ENCODE measurements around the gene HSPA9.
"Not testable (repeated sequence)": the region's sequence is repeated elsewhere in the genome, so short reads cannot be mapped to it uniquely, and the experiment has no call there.

The HSPA9 gene

DNA sequence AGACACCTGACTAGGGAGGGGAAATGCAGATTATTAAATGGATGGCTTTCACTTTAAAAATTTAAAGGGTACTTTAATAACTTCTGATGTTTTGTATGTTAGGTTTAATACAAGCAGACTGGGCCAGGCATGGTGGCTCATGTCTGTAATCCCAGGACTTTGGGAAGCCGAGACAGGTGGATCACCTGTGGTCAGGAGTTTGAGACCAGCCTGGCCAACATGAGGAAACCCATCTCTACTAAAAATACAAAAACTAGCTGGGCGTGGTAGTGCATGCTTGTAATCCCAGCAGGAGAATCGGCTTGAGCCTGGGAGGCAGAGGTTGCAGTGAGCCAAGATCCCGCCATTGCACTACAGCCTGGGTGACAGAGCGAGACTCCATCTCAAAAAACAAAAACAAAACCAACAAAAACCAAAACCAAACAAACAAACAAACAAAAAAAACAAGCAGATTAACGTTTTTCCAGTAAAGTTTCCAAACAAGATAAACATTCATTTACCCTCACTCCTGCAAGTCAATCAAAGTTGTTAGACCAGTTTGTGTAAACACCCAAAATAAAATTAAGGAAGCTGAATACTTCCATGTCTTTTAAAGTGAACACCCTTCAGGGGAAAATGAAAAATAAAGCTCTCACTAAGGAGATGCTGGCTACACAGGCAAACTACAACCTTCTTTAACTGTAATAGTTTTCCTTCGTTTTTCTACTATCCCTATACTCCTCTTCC, 46.3 kb downstream of the HSPA9 start:
- DNase-seq, result no peak

DNA sequence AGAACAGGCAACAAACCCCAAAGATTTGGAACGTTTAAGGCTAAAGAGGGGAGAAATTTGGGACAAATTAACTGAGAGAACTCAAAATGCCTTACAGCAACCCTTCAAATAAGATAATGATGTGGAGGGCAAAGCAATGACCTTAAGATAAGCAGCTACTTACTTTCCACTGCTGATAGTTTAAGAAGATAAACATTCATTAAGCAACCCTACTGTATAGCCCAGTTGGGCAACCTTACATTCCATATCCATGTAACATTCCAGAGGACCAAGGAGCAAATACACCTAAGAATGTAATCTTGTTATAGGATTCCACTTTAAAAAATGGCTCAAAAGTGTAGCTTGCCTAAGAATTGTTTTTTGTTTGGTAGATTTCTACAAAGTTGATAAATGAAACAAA, 47.0 kb downstream of the HSPA9 start:
- DNase-seq, result no peak

DNA sequence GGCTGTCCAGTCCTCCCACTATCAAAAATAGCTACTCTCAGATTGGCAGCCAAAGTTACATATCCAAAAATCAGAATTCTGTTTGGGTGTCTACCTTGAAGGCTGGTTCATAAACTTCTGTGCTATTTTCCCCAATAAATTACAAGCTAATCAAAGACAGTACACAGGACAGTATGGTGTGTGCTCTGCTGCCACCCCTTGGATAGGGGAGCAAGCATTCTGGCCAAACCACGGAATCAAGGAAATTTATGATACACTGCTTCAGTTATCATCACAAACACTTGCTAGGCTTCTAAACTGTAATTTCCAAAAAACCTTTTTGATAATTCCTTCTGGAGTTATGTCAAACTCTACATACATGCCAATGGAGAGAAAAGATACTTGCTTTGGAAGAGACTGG, 48.0 kb downstream of the HSPA9 start:
- DNase-seq, result no peak

DNA sequence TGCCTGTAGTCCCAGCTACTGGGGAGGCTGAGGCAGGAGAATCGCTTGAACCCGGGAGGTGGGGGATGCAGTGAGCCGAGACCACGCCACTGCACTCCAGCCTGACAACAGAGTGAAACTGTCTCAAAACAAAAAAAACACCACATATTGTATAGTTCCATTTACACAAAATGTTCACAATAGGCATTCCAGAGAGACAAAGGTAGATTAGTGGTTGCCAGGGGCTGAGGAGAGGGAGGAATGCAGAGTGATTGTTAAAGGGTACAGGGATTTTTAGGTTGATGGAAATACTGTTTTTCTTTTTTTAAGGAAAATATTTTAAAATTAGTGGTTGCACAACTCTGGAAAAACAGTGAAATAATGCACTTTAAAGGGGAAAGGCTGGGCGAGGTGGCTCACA, 51.8 kb downstream of the HSPA9 start:
- no peak for DNase-seq

DNA sequence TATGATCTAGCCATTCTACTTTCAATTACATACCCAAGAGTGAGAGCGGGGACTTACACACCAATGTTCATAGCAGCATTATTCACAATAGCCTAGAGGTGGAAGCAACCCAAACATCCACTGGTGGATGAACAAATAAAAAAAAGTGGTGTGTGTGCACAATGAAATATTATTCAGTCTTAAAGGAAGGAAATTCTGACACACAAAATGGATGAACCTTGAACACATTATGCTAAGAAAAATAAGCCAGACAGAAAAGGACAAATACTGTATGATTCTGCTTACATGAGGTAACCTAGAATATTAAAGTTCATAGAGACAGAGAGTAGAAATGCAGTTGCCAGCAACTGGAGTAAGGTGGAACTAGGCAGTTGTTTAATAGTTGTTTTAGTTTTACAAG, 54.2 kb downstream of the HSPA9 start:
- DNase-seq, result no peak

DNA sequence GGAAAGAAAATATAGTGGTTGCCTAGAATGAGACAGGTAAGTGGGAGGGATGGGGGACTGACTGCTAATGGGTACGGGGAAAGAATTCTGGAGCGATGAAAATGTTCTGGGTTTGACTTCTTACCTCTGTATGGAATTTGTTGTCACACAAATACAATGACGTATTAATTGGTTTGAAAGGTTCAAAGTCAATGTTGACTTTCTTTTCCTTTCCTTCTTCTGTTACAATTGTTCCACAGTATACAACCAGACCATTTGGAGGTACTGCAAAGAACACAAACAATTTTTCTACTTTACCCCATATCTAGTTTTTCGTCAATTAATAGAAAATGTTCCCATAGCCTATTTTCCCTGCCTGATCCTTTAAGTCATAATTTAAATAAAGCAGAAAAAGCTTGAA, 57.8 kb downstream of the HSPA9 start:
- DNase-seq, result no peak

DNA sequence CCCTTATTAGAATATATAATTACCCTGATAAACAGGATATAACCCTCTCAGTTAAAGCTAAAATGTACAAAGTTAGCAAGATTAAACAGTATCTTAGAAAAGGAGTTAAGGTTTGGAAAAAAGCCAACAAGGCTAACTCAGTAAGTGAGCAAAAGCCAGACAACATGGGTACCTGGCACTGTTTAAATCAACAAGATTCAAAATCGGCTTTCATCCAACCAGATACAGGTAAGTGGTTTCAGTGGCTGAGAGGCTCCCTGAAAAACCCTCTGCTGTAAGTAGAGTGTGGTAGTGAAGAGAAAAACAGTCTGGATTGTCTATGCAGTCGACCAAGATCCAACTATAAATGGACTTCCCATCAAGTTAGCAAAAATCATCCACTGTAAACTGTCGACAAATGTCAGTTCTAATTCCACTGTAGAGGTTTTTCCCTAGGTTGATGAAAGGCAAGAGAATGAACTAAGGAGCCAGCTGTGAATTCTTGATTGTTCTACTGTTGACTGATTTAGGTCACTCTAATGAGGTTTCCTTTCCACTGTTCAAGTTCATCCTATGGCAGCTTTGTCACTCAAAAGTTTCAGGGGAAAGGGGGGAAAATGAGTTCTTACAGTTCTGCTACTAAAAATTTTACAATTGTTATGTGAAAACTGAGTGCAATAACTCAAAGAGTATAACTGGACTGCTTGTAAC, 59.5 kb downstream of the HSPA9 start:
- DNase-seq, result no peak

DNA sequence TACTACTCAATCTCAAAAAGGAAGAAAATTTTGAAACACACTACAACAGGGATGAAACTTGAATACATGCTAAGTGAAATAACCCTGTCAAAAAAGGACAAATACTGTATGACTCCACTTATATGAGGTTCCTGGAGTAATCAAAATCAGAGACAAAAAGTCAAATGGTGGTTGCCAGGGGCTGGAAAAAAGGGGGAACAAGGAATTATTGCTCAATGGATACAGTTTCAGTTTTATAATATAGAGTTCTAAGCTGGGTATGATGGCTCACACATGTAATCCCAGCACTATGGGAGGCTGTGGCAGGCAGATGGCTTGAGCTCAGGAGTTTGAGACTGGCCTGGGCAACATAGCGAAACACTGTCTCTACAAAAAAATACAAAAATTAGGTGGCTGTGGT, 61.2 kb downstream of the HSPA9 start:
- no peak for DNase-seq

DNA sequence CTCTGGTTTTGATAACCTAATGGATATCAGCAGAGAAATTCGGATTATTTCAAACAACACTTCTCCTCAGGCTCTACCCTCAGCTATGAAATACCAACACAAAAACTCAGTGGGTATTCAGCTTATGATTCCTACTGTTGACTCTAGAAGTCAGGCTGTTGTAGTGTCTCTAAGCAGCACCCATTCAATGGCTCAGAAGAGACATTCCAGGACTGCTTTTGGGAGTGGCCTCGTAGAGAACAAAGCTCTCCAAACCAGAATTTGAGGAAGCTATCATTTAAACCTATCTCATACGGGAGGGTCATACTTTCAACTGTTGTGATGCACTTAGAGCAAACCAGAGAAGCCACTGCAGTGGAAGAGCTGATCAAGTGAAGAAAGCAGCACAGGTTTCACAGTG, 66.2 kb downstream of the HSPA9 start:
- DNase-seq, result no peak

DNA sequence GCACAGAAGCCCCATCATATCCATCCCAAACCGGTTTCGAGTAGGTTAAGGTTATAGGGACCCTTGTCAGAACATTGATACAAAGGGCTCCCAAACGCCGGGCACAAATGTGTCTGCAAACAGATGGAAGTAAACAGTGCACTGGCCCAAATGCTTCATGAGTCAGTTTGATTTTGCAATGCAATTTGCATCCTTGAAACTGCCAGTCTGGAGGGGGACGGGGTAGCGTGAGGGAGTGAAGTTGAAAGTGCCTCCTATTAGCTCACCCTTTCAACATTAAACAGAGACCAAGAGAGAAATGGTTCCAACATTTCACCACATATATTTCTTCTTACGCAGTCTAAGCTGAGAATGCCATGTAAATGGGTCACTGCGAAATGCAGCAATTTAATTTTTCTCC, 67.7 kb downstream of the HSPA9 start:
- not testable (repeated sequence) for DNase-seq

DNA sequence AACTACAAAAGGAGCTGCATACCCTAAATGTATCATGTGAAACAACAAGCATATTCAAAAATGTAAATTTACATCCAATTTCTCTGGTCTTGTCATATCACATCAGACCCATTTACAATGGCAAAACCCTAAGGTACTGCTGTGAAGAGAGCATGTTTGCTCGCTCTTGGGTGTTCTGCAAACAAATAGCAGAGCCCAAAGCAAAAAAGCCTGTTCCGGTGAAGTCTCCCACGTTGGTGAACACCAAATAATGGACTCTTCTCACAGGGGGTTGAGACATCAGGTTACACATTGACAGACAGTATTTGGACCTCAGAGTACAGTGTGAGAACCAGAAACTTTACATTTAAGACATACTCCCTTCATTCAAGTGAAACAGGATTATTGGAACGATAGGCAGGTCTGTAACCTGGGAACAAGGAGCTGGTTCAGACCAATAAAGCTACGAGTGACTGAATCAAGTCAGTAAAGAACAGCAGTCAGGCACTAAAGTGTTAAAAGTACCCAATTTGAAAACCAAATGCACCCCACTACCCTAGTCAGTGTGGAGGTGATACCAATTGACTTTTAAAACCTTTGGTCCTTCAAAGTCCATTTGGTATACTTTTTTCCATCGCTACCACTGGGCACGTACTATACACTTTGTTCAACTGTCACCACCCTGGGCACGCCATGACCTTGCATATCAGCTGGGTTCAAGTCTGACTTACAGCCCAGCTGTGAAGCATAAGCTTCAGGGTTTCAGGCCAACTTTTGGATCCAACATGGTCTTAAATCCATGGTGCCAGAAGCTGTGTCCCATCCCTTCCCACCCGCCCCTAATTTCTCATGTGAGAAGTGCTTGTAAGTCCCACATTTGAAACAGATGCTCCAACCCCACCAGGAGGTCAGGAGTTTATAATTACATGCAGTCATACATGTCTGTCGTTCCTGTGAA, 68.6 kb downstream of the HSPA9 start:
- no peak for DNase-seq

DNA sequence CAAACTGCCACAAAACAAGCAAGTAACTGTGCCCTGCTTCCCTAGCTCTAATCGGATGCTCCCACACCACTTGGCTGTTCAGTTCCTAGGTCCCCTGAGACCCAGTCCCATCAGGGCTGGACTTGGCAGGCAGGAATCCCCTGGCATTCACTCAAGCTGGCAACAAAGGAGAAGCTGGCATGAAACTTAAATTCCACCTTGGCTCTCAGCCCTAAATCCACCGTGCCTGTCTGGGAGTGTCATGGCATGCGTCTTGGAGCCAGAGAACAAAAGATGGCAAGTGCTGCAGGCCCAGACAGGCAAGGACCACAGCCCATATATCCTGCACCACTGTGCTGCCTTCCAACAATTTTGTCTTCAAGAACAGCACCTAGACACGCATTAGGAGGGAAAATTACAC, 70.4 kb downstream of the HSPA9 start:
- no peak for DNase-seq

Data from Kasumi-1 (cell line).